BLaER1 treated with 17β-estradiol and CSF1 and Interleukin-3, amounts not matched to agents 10 nM and 100 nM (cell line): ENCODE results near the gene TNN.
"Not testable (repeated sequence)": the region's sequence is repeated elsewhere in the genome, so short reads cannot be mapped to it uniquely, and the experiment has no call there.

Experiments used
- H3K27ac ChIP-seq, 11 experiments: shearing (Covaris generic); formaldehyde crosslinking; 2 replicates each; pipeline ENCODE4 v1.8.1; 2022
- H3K27me3 ChIP-seq, 11 experiments: shearing (Covaris generic); formaldehyde crosslinking; 2 replicates each; pipeline ENCODE4 v1.8.1; 2022
- H3K36me3 ChIP-seq, 11 experiments: shearing (Covaris generic); formaldehyde crosslinking; 2 replicates each; pipeline ENCODE4 v1.8.1; 2022
- H3K4me1 ChIP-seq, 10 experiments: shearing (Covaris generic); formaldehyde crosslinking; 2 replicates each; pipeline ENCODE4 v1.8.1; 2022
- H3K4me2 ChIP-seq, 11 experiments: shearing (Covaris generic); formaldehyde crosslinking; 2 replicates each; pipeline ENCODE4 v1.8.1; 2022
- H3K4me3 ChIP-seq, 10 experiments: shearing (Covaris generic); formaldehyde crosslinking; 2 replicates each; pipeline ENCODE4 v1.8.1; 2022
- H3K9ac ChIP-seq, 11 experiments: shearing (Covaris generic); formaldehyde crosslinking; 2 replicates each; pipeline ENCODE4 v1.8.1; 2022
- H3K9me3 ChIP-seq, 11 experiments: shearing (Covaris generic); formaldehyde crosslinking; replicated peaks in 1 of 11; 2 replicates each; pipeline ENCODE4 v1.8.1; 2022
- H4K20me1 ChIP-seq, 11 experiments: shearing (Covaris generic); formaldehyde crosslinking; 2 replicates each; pipeline ENCODE4 v1.8.1; 2022
- Cebpa-rat ChIP-seq, 11 experiments: shearing (Covaris generic); IDR thresholded peaks; 2 replicates each; pipeline ENCODE4 v1.8.1; 2022

TNN gene

DNA sequence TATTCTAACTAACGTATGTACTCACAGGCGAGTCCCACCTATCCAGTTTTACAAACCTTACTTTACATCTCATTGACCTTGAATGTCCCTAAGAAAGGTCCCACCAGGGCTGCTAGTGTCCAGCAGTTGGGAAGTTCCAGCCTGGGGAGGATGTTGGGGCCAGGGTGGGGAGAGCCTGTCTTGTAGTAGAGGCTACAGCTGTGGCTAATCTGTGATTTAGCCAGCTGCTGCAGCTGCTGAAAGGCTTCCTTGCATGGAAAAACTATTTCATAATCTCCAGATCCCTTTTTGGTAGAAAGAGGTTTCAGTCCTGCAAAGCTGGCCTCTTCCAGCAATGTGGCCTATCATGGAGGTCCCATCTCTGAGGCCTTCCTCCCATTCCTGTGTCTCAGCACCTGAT is 23.1 kb downstream of the TNN start:
- no peaks in the 10 kb centered on the region for H3K27me3 ChIP-seq
- H3K4me2 ChIP-seq = no peak overlapping the region
- no peaks in the 10 kb centered on the region for H4K20me1 ChIP-seq
- H3K9me3 ChIP-seq = no peaks in the 10 kb centered on the region
- no peak overlapping the region for H3K27ac ChIP-seq
- no peak overlapping the region for H3K4me3 ChIP-seq
- H3K36me3 ChIP-seq = no peaks in the 10 kb centered on the region
- H3K4me1 ChIP-seq = peaks cover 0 to 5% (median 0%) of the 10 kb centered on the region in 10 experiments; a peak in 2 of 20 replicates
- H3K9ac ChIP-seq = no peak overlapping the region
- TF ChIP-seq Cebpa-rat (IDR thresholded peaks at IDR 0.05) = no peak

DNA sequence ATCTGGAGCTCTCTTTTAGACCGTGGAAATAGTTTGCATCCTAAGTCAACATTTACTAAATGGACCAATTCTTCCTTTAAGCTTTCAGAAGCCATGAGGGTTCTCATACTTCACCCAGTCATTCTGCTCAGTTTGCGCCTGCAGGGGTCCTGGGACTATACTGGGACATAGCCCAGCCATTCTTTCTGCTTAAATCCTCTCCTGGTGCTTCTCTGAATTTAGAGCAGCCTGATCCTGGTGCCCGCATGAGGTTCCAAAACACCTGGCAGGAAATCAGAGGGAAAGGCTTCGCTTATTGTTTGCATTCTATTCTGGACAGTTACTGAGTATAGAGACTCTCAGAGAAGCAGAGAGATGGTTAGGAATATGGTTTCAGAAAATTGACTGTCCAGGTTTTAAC is 27.0 kb downstream of the TNN start:
- Histone ChIP-seq H3K9ac (no peak overlapping the region), H3K36me3 (no peaks in the 10 kb centered on the region), H3K9me3 (no peaks in the 10 kb centered on the region), H3K27me3 (no peaks in the 10 kb centered on the region), H4K20me1 (no peaks in the 10 kb centered on the region), H3K27ac (no peak overlapping the region), H3K4me1 (peaks cover 0 to 5% (median 0%) of the 10 kb centered on the region in 10 experiments; a peak in 1 of 20 replicates), H3K4me2 (no peak overlapping the region), H3K4me3 (no peak overlapping the region)
- no peak for TF ChIP-seq Cebpa-rat (IDR thresholded peaks at IDR 0.05)

DNA sequence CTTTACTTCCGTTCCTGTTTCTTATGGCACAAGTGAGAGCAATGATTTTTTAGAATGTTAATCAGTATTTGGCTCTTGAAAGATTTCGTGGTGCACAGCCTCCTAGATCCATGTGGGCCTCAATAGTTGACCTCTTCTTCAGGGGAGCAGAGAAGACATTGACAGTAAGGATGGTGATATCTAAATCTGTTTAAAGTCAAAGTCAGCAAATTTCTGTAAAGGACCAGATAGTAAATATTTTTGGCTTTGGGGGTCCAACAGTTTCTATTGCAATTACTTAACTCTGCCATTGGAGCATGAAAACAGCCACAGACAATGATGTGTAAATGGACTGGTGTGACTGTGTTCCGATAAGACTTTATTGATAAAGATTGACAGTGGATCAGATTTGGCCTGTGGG is 27.4 kb downstream of the TNN start:
- Histone ChIP-seq H3K4me1 (peaks cover 0 to 5% (median 0%) of the 10 kb centered on the region in 10 experiments; a peak in 1 of 20 replicates), H4K20me1 (no peaks in the 10 kb centered on the region), H3K9me3 (no peaks in the 10 kb centered on the region), H3K4me2 (no peak overlapping the region), H3K9ac (no peak overlapping the region), H3K4me3 (no peak overlapping the region), H3K27me3 (no peaks in the 10 kb centered on the region), H3K27ac (no peak overlapping the region), H3K36me3 (no peaks in the 10 kb centered on the region)
- no peak for TF ChIP-seq Cebpa-rat (IDR thresholded peaks at IDR 0.05)

DNA sequence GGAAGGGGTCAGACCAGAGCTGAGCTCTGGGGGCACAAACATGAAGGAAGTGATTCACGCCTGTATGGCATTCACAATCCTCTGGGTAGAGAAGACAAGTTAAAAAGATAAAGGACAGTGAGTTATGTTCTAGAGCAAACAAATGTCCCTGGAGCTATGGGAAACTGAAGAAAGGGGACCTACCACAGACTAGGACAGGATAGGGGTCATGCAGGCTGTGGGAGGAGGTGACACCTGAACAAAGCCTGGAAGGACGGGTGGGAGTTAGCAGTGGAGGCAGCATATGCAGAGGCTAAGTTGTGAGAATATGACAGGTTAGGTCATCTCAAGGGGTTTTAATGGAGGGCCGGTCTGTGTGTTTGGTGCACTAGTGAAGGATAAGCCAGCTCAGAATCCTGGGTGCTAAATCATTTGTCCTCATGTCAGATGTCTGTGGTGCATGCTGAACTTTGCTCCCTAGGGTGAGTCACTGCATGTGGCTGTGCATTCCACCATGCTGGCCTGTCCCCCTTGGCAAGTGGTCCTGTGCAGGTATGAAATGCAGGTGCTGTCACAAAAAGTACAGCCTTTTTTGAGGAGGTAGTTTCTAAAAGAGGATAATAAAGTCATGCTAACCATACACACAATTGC is 28.5 kb downstream of the TNN start:
- H3K27me3 ChIP-seq = no peaks in the 10 kb centered on the region
- no peak for TF ChIP-seq Cebpa-rat (IDR thresholded peaks at IDR 0.05)
- H3K9ac ChIP-seq = no peak overlapping the region
- H3K4me2 ChIP-seq = no peak overlapping the region
- no peaks in the 10 kb centered on the region for H4K20me1 ChIP-seq
- H3K27ac ChIP-seq = no peak overlapping the region
- no peaks in the 10 kb centered on the region for H3K9me3 ChIP-seq
- 0 out of 20 replicates have a peak, but pooled peaks cover 0 to under 1% (median 0%) of the 10 kb centered on the region in 10 experiments for H3K4me1 ChIP-seq
- no peak overlapping the region for H3K4me3 ChIP-seq
- H3K36me3 ChIP-seq = no peaks in the 10 kb centered on the region

DNA sequence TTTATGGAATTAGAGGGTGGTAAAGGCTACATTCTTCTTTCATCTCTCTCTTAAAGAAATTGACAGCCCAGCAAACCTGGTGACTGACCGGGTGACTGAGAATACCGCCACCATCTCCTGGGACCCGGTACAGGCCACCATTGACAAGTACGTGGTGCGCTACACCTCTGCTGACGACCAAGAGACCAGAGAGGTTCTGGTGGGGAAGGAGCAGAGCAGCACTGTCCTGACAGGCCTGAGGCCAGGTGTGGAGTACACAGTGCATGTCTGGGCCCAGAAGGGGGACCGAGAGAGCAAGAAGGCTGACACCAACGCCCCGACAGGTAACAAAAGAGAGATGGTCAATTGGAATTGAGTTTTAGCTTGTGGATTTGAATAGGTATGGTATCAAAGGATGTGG is 29.7 kb downstream of the TNN start:
- H3K9ac ChIP-seq = no peak overlapping the region
- no peaks in the 10 kb centered on the region for H3K36me3 ChIP-seq
- no peak overlapping the region for H3K4me3 ChIP-seq
- H4K20me1 ChIP-seq = no peaks in the 10 kb centered on the region
- H3K4me1 ChIP-seq = no peaks in the 10 kb centered on the region
- H3K27ac ChIP-seq = no peak overlapping the region
- peaks cover 0 to 8% (median 3%) of the 10 kb centered on the region in 11 experiments; a peak in 11 of 22 replicates for H3K9me3 ChIP-seq
- H3K4me2 ChIP-seq = no peak overlapping the region
- TF ChIP-seq Cebpa-rat (IDR thresholded peaks at IDR 0.05) = no peak
- no peaks in the 10 kb centered on the region for H3K27me3 ChIP-seq

DNA sequence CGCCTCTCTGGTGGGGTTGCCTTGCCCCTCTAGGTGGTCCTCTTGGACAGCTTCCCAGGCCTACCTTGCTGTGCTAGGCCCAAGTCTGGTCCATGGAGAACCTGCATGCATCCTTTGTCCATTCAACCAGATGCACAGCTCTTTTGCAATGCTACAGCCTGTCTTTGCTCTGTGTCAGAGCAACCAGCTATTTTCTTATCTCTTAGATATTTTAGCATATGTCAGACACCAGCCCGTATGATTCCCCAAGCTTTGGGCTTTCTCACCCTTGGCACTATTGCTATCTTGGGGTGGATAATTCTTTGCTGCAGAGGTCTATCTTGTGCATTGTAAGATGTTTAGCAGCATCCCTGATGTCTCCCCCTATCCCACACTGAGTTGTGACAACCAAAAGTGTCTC is 32.3 kb downstream of the TNN start:
- no peak for TF ChIP-seq Cebpa-rat (IDR thresholded peaks at IDR 0.05)
- Histone ChIP-seq H3K4me3 (no peak overlapping the region), H3K4me2 (no peak overlapping the region), H3K27ac (no peak overlapping the region), H3K9me3 (peaks cover 0 to 18% (median 11%) of the 10 kb centered on the region in 11 experiments; a peak in 16 of 22 replicates), H3K9ac (no peak overlapping the region), H4K20me1 (no peaks in the 10 kb centered on the region), H3K36me3 (no peaks in the 10 kb centered on the region), H3K27me3 (no peaks in the 10 kb centered on the region), H3K4me1 (no peaks in the 10 kb centered on the region)

DNA sequence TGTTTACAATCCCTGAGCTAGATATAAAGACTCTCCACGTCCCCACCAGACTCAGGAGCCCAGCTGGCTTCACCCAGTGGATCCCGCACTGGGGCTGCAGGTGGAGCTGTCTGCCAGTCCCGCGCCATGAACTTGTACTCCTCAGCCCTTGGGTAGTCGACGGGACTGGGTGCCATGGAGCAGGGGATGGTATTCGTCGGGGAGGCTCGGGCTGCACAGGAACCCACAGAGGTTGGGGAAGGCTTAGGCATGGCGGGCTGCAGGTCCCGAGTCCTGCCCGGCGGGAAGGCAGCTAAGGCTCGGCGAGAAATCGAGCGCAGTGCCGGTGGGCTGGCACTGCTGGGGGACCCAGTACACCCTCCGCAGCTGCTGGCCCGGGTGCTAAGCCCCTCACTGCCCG is 34.5 kb downstream of the TNN start:
- not testable (repeated sequence) for H3K27ac ChIP-seq, H4K20me1 ChIP-seq, H3K4me3 ChIP-seq, H3K9ac ChIP-seq, H3K27me3 ChIP-seq, H3K4me1 ChIP-seq, H3K4me2 ChIP-seq, H3K36me3 ChIP-seq
- peaks cover 0 to 28% (median 11%) of the 10 kb centered on the region in 11 experiments; a peak in 16 of 22 replicates for H3K9me3 ChIP-seq

DNA sequence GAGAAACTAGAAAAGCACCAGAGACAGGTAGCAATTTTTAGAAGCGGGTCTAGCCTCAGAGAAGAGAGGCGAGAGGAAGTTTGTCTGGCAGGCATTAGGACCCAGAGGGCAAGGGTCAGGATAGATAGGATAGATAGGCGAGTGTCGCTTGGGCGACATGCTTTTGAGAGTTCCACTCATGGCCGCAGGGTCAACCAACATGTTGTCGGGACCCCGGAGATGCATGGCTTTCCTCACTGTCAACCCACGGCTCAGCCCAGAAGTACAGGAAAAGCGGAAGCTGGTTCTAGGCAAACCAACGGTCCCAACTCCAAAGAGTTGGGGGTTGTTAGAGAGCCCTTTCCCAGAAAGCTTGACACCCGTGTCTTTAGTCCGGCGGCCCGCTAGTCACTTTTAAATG is 38.9 kb downstream of the TNN start:
- peaks cover 6 to 43% (median 20%) of the 10 kb centered on the region in 11 experiments; a peak in 19 of 22 replicates for H3K9me3 ChIP-seq
- H3K27ac ChIP-seq, H3K4me1 ChIP-seq, H3K27me3 ChIP-seq, H3K9ac ChIP-seq, H4K20me1 ChIP-seq, H3K4me2 ChIP-seq, H3K36me3 ChIP-seq, H3K4me3 ChIP-seq: not testable (repeated sequence)

DNA sequence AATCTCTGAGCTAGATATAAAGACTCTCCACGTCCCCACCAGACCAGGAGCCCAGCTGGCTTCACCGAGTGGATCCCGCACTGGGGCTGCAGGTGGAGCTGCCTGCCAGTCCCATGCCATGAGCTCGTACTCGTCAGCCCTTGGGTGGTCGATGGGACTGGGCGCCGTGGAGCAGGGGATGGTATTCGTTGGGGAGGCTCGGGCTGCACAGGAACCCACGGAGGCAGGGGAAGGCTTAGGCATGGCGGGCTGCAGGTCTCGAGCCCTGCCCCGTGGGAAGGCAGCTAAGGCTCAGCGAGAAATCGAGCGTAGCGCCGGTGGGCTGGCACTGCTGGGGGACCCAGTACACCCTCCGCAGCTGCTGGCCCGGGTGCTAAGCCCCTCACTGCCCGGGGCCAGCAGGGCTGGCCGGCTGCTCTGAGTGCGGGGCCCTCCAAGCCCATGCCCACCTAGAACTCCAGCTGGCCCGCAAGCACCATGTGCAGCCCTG is 40.7 kb downstream of the TNN start:
- not testable (repeated sequence) for H3K4me2 ChIP-seq, H4K20me1 ChIP-seq, H3K9ac ChIP-seq, H3K27me3 ChIP-seq, H3K4me1 ChIP-seq, H3K4me3 ChIP-seq, H3K27ac ChIP-seq, H3K36me3 ChIP-seq
- peaks cover 13 to 34% (median 17%) of the 10 kb centered on the region in 11 experiments for H3K9me3 ChIP-seq

DNA sequence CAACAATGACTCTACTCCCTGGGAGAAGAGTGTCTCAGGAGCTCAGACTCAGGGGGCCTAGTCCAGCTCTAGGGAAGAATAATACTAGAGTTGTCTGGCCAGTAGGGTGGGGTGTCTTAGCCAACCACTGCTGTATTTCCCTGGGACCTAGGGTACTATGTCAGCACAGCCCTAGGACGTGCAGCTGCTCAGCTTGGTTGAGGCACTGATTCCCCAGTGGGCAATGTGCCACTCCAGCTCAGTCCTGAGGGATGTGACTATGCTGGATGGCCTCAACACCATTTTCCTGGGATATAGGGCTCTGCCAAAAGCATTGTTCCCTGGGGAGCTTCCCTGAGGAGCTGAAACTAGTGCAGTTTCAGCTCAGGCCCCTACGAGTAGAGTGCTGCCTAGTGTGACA is 47.4 kb downstream of the TNN start:
- H3K4me1 ChIP-seq = no peaks in the 10 kb centered on the region
- TF ChIP-seq Cebpa-rat (IDR thresholded peaks at IDR 0.05) = no peak
- H4K20me1 ChIP-seq = no peaks in the 10 kb centered on the region
- no peak overlapping the region for H3K9ac ChIP-seq
- H3K4me3 ChIP-seq = no peak overlapping the region
- no peak overlapping the region for H3K27ac ChIP-seq
- H3K4me2 ChIP-seq = no peak overlapping the region
- H3K9me3 ChIP-seq = peaks cover 7 to 24% (median 12%) of the 10 kb centered on the region in 11 experiments; a peak in 20 of 22 replicates
- H3K27me3 ChIP-seq = no peaks in the 10 kb centered on the region
- H3K36me3 ChIP-seq = no peaks in the 10 kb centered on the region
